Measurements from ENCODE around the gene LAMP5.

DNA sequence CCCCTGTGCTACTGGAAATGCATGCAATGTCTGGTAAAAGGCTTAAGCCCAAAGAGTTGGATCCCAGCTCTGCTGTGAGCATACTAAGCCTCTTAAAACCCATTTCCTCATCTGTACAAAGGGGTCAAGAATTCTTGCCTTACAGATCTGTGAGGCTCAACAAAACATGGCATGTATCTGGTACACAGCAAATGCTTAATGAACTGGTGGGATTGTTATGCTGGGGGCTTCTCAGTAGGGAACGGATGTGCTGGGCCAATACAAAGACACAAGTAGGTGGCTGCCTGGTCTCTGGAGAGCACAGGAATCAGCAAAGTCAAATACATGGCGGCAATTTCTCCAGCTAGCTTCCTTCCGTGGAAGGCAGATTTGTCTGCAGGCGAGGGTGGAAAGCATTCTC, 62.3 kb downstream of the LAMP5 start:
- TF ChIP-seq, protein P1, sequence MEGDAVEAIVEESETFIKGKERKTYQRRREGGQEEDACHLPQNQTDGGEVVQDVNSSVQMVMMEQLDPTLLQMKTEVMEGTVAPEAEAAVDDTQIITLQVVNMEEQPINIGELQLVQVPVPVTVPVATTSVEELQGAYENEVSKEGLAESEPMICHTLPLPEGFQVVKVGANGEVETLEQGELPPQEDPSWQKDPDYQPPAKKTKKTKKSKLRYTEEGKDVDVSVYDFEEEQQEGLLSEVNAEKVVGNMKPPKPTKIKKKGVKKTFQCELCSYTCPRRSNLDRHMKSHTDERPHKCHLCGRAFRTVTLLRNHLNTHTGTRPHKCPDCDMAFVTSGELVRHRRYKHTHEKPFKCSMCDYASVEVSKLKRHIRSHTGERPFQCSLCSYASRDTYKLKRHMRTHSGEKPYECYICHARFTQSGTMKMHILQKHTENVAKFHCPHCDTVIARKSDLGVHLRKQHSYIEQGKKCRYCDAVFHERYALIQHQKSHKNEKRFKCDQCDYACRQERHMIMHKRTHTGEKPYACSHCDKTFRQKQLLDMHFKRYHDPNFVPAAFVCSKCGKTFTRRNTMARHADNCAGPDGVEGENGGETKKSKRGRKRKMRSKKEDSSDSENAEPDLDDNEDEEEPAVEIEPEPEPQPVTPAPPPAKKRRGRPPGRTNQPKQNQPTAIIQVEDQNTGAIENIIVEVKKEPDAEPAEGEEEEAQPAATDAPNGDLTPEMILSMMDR (IDR thresholded peaks at IDR 0.05), result no peak
- TF ChIP-seq POLR2AphosphoS5 (IDR thresholded peaks at IDR 0.05) (no peak), POLR2A (IDR thresholded peaks at IDR 0.05) (no peak), EP300 (IDR thresholded peaks at IDR 0.05) (no peak)

Measured in upper lobe of left lung (tissue), 4 donors.